HCT116 (cell line): ENCODE results near the gene DNM3. TPM values are rescaled to one million over a fixed set of nuclear protein-coding genes. Genes with fewer than 3 reads are reported as not detected.

ENCODE experiments used
- ATAC-seq: fragments of 200-7000 bp; cut with Tn5 transposase; 2 replicates; pipeline ENCODE4 v1.9.1; 2020; ENCODE audit warnings: mild to moderate bottlenecking, moderate library complexity
- BruUV-seq: library from RNA; stranded (reverse); fragments of 400-500 nt; replicated peaks from 2 replicates; lab custom pipeline; 2021; lab: Mats Ljungman, UMichigan
- CTCF ChIA-PET: fragments of 300-600 bp; sonication (Branson Sonifier 250); formaldehyde crosslinking; loops from one replicate; lab custom pipeline; 2021; ENCODE audit warnings: antibody characterized with exemption; lab: Charles Lee
- POLR2A ChIA-PET: fragments of 300-600, 350-600 bp; sonication (Branson Sonifier 250); formaldehyde crosslinking; loops from one replicate; lab custom pipeline; 2021; ENCODE audit warnings: antibody characterized with exemption; lab: Charles Lee
- RAD21 ChIA-PET, 2 experiments: fragments of 300-600 bp; sonication (Branson Sonifier 250); formaldehyde crosslinking; loops; one replicate each; lab custom pipeline; 2023; ENCODE audit warnings: low total read pairs in 2 of 2; ENCODE audit not compliant: uncharacterized antibody in 2 of 2, unreplicated experiment in 2 of 2, low non-redundant PET in 1 of 2; lab: Charles Lee
- DNase-seq: peaks from one replicate; pipeline ENCODE4 v3.0.0-alpha.2; 2010; ENCODE audit warnings: low read depth, low spot score
- H2AFZ ChIP-seq: fragments of 200-600 bp; shearing (Covaris generic), sonication (generic); 2 replicates; pipeline ENCODE4 v1.6.1; 2017; ENCODE audit warnings: low read depth, mixed run types, mixed read lengths, antibody characterized with exemption, low read length; ENCODE audit not compliant: poor library complexity, severe bottlenecking
- H3K27ac ChIP-seq: 2 replicates; pipeline ENCODE4 v1.5.1; 2012; ENCODE audit warnings: low read depth, low read length
- H3K27me3 ChIP-seq: fragments of 200-600 bp; sonication (generic); 2 replicates; pipeline ENCODE4 v1.6.1; 2016; ENCODE audit warnings: mixed run types, low read length, mixed read lengths; ENCODE audit not compliant: insufficient read depth
- H3K36me3 ChIP-seq, 2 experiments: fragments of 200-500 bp in 1 of 2; fragments of 200-600 bp in 1 of 2; sonication (Bioruptor generic) in 1 of 2; sonication (generic) in 1 of 2; 2 replicates each; pipeline versions ENCODE4 v1.5.1 to v1.6.1; 2014 to 2016; ENCODE audit warnings: low read length in 2 of 2, inconsistent platforms in 1 of 2, mixed read lengths in 1 of 2, mixed run types in 1 of 2; ENCODE audit not compliant: insufficient read depth in 2 of 2, control insufficient read depth in 1 of 2
- H3K4me1 ChIP-seq, 2 experiments: fragments of 200-600 bp in 1 of 2; sonication (generic) in 1 of 2; 2 replicates each; pipeline versions ENCODE4 v1.5.1 to v1.6.1; 2012 to 2017; ENCODE audit warnings: low read length in 2 of 2, inconsistent platforms in 1 of 2, mild to moderate bottlenecking in 1 of 2, mixed read lengths in 1 of 2, mixed run types in 1 of 2, moderate library complexity in 1 of 2; ENCODE audit not compliant: insufficient read depth in 2 of 2, control insufficient read depth in 1 of 2
- H3K4me2 ChIP-seq: fragments of 200-600 bp; sonication (generic); 2 replicates; pipeline ENCODE4 v1.6.1; 2017; ENCODE audit warnings: mixed run types, low read length, mixed read lengths
- H3K4me3 ChIP-seq, 2 experiments: fragments of 200-600 bp in 1 of 2; sonication (generic) in 1 of 2; replicated peaks in 1 of 2; 2 replicates each; pipeline ENCODE4 v1.5.1; 2011 to 2016; ENCODE audit warnings: low read length in 2 of 2, control low read depth in 1 of 2, low read depth in 1 of 2, mild to moderate bottlenecking in 1 of 2, mixed read lengths in 1 of 2, mixed run types in 1 of 2
- H3K79me2 ChIP-seq: fragments of 200-600 bp; sonication (generic); 2 replicates; pipeline ENCODE4 v1.6.1; 2017; ENCODE audit warnings: mild to moderate bottlenecking, mixed run types, low read length, moderate library complexity, mixed read lengths; ENCODE audit not compliant: insufficient read depth
- H3K9ac ChIP-seq: fragments of 200-600 bp; sonication (generic); 2 replicates; pipeline ENCODE4 v1.6.1; 2016; ENCODE audit warnings: low read length, mixed read lengths
- H3K9me2 ChIP-seq: fragments of 200-600 bp; sonication (generic), shearing (Covaris generic); 2 replicates; pipeline ENCODE4 v1.6.1; 2017; ENCODE audit warnings: mixed run types, mild to moderate bottlenecking, moderate library complexity; ENCODE audit not compliant: insufficient read depth
- H3K9me3 ChIP-seq, 2 experiments: fragments of 200-500 bp in 1 of 2; fragments of 200-600 bp in 1 of 2; sonication (Bioruptor generic) in 1 of 2; sonication (generic) in 1 of 2; 2 replicates each; pipeline ENCODE4 v1.6.1; 2014 to 2017; ENCODE audit warnings: low read length in 2 of 2, mixed read lengths in 2 of 2, inconsistent platforms in 1 of 2, low read depth in 1 of 2, mild to moderate bottlenecking in 1 of 2, mixed run types in 1 of 2, moderate library complexity in 1 of 2; ENCODE audit not compliant: control insufficient read depth in 1 of 2, insufficient read depth in 1 of 2
- H4K20me1 ChIP-seq: fragments of 200-600 bp; sonication (generic), shearing (Covaris generic); 2 replicates; pipeline ENCODE4 v1.6.1; 2017; ENCODE audit warnings: mixed run types, mild to moderate bottlenecking, moderate library complexity; ENCODE audit not compliant: insufficient read depth
- CBX3 ChIP-seq: IDR thresholded peaks from 2 replicates; pipeline ENCODE4 v1.6.1; 2012; ENCODE audit warnings: low read depth
- CEBPB ChIP-seq: IDR thresholded peaks from 2 replicates; pipeline ENCODE4 v1.6.1; 2012; ENCODE audit warnings: low read depth
- EGR1 ChIP-seq: IDR thresholded peaks from 2 replicates; pipeline ENCODE4 v1.6.1; 2012; ENCODE audit warnings: low read depth
- ELF1 ChIP-seq: IDR thresholded peaks from 2 replicates; pipeline ENCODE4 v1.6.1; 2012; ENCODE audit warnings: low read depth, borderline replicate concordance
- EZH2 ChIP-seq: fragments of 200-600 bp; sonication (generic); IDR thresholded peaks from 2 replicates; pipeline ENCODE4 v1.6.1; 2017; ENCODE audit warnings: antibody characterized with exemption, mixed run types
- EZH2phosphoT487 ChIP-seq: fragments of 200-600 bp; IDR thresholded peaks from 2 replicates; pipeline ENCODE4 v1.6.1; 2018; ENCODE audit warnings: antibody characterized with exemption, borderline replicate concordance
- JUND ChIP-seq: IDR thresholded peaks from 2 replicates; pipeline ENCODE4 v1.6.1; 2012
- POLR2A ChIP-seq: IDR thresholded peaks from 2 replicates; pipeline ENCODE4 v1.7.0; 2011; ENCODE audit warnings: borderline replicate concordance; ENCODE audit not compliant: insufficient read depth, insufficient read length; ENCODE audit errors: extremely low read depth
- POLR2AphosphoS5 ChIP-seq: IDR thresholded peaks from 2 replicates; pipeline ENCODE4 v1.6.1; 2011; ENCODE audit warnings: mild to moderate bottlenecking, low read depth, low read length, moderate library complexity
- RAD21 ChIP-seq: IDR thresholded peaks from 2 replicates; pipeline ENCODE4 v1.6.1; 2012; ENCODE audit warnings: low read depth, mild to moderate bottlenecking
- SIN3A ChIP-seq: IDR thresholded peaks from 2 replicates; pipeline ENCODE4 v1.6.1; 2012; ENCODE audit warnings: low read depth
- SRF ChIP-seq: IDR thresholded peaks from 2 replicates; pipeline ENCODE4 v1.6.1; 2012; ENCODE audit warnings: low read depth
- YY1 ChIP-seq: IDR thresholded peaks from 2 replicates; pipeline ENCODE4 v1.6.1; 2011; ENCODE audit warnings: low read length, low read depth, moderate library complexity, mild to moderate bottlenecking; ENCODE audit not compliant: insufficient replicate concordance; ENCODE audit errors: extremely low read depth
- ZBTB33 ChIP-seq: IDR thresholded peaks from 2 replicates; pipeline ENCODE4 v1.6.1; 2011; ENCODE audit warnings: mild to moderate bottlenecking, low read length, moderate library complexity; ENCODE audit not compliant: insufficient replicate concordance; ENCODE audit errors: extremely low read depth
- ZNF274 ChIP-seq: fragments of 200-500 bp; sonication (Bioruptor generic); IDR thresholded peaks from 2 replicates; pipeline ENCODE4 v1.6.1; 2014; ENCODE audit warnings: mild to moderate bottlenecking, low read depth, low read length, inconsistent platforms
- intact Hi-C: fragments of 100-400 bp; cut with micrococcal nuclease; formaldehyde crosslinking; loops from 2 replicates; pipeline ENCODE4 v1.10.0; 2022
- total RNA-seq: library from RNA; stranded (reverse); gene quantifications from one replicate; pipeline ENCODE4 v1.2.1, GENCODE V29; 2021; ENCODE audit not compliant: unreplicated experiment

Gene DNM3
- total RNA-seq, 1 experiment from 2014 or later = 3.1 TPM

- no peak for ATAC-seq
- intact Hi-C loops = no loop called here
- ChIA-PET RAD21 (no interaction called here), CTCF (no interaction called here), POLR2A (no interaction called here)
- DNase-seq = no peak
- Histone ChIP-seq H3K27ac (no peak overlapping the region), H3K79me2 (no peaks in the 10 kb centered on the region), H3K9ac (no peak overlapping the region), H4K20me1 (no peaks in the 10 kb centered on the region), H3K36me3 (no peaks in the 10 kb centered on the region), H3K4me3 (no peak overlapping the region), H3K27me3 (no peaks in the 10 kb centered on the region), H3K9me3 (no peaks in the 10 kb centered on the region), H2AFZ (no peak overlapping the region), H3K4me2 (no peak overlapping the region), H3K9me2 (no peaks in the 10 kb centered on the region), H3K4me1 (no peaks in the 10 kb centered on the region)
- no TSS peak for BruUV-seq
- no peak for TF ChIP-seq POLR2AphosphoS5
These were observed 308.0 kb downstream of the DNM3 start for GRCh38 chr1:172149346-172149745.

DNA sequence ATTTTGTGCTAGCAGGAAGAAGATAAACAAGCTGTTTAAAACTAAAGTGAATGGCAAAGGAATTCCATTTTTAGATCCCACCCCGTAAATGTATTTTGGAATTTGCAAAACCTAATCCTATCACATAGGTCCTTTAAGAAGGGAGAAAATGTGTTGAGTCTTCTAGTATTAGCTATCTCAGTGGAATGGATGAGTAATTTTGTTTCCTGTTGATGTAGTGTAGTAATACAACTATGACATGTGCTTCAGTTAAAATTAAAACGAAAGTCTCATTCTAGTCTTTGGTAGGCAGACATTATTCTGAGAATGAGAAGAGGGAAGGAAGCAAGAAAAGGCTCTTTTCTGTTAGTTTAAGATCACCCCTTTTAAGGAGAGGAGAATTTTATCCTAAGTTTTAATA lies 313.3 kb downstream of the DNM3 start:
- intact Hi-C loops = no loop called here
- CTCF ChIA-PET = no interaction called here
- no peak for ATAC-seq

DNA sequence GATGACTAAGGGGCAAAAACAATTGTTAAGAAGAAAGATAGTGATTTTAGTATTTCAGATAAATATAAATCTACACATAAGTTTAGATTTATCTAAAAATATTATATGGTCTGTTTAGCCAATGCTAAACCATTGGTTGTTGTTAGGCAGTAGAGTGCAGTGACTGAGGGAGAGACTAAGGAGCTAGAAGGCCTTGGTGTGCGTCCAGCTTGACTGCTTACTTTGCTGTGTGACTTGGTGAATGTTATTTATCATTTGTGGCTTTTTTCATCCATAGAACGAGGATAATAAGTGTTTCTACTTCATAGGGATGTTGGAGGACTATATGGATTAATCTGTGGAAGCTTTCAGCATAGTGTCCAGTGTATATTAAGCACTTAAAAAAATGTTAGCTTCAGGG lies 314.5 kb downstream of the DNM3 start:
- H2AFZ ChIP-seq = no peak overlapping the region
- CTCF ChIA-PET = no interaction called here
- no peaks in the 10 kb centered on the region for H3K4me1 ChIP-seq
- no peaks in the 10 kb centered on the region for H3K9me2 ChIP-seq
- H3K27ac ChIP-seq = no peak overlapping the region
- no peak overlapping the region for H3K9ac ChIP-seq
- no peaks in the 10 kb centered on the region for H4K20me1 ChIP-seq
- H3K9me3 ChIP-seq = no peaks in the 10 kb centered on the region
- H3K4me2 ChIP-seq = no peak overlapping the region
- H3K27me3 ChIP-seq = no peaks in the 10 kb centered on the region
- no peaks in the 10 kb centered on the region for H3K36me3 ChIP-seq
- no peaks in the 10 kb centered on the region for H3K79me2 ChIP-seq
- ATAC-seq (no peak), DNase-seq (no peak)
- no TSS peak for BruUV-seq
- POLR2A ChIA-PET = no interaction called here
- no peak overlapping the region for H3K4me3 ChIP-seq
- RAD21 ChIA-PET = no interaction called here
- intact Hi-C loops = no loop called here
- no peak for TF ChIP-seq JUND
- no peak for TF ChIP-seq ZBTB33
- TF ChIP-seq SRF = no peak
- TF ChIP-seq EZH2 = no peak
- no peak for TF ChIP-seq EZH2phosphoT487
- TF ChIP-seq RAD21 = no peak
- no peak for TF ChIP-seq YY1
- TF ChIP-seq EGR1 = no peak
- TF ChIP-seq POLR2A = no peak
- TF ChIP-seq ZNF274 = no peak
- TF ChIP-seq ELF1 = no peak
- no peak for TF ChIP-seq SIN3A

More for the DNA sequence above, 313.3 kb downstream of the DNM3 start:
- RAD21 ChIA-PET = no interaction called here
- Histone ChIP-seq H3K27me3 (no peaks in the 10 kb centered on the region), H3K9me2 (no peaks in the 10 kb centered on the region), H2AFZ (no peak overlapping the region), H3K4me1 (no peaks in the 10 kb centered on the region)
- POLR2A ChIA-PET = no interaction called here
- TF ChIP-seq CEBPB (no peak), CBX3 (no peak), POLR2A (no peak), SRF (no peak)
- TF ChIP-seq, all 23 proteins: peak for 0
- no peak overlapping the region for H3K4me2 ChIP-seq
- H3K4me3 ChIP-seq = no peak overlapping the region
- no peak for DNase-seq
- H3K9ac ChIP-seq = no peak overlapping the region
- no TSS peak for BruUV-seq
- H3K27ac ChIP-seq = no peak overlapping the region
- no peaks in the 10 kb centered on the region for H3K36me3 ChIP-seq
- no peaks in the 10 kb centered on the region for H3K79me2 ChIP-seq
- H4K20me1 ChIP-seq = no peaks in the 10 kb centered on the region
- no peaks in the 10 kb centered on the region for H3K9me3 ChIP-seq
